ENCODE measurements around the gene BMERB1. TPM values are rescaled to one million over a fixed set of nuclear protein-coding genes. Genes with fewer than 3 reads are reported as not detected.

BMERB1 gene
- total RNA-seq, 1 donor from 2014 or later = 16.1 TPM

DNA sequence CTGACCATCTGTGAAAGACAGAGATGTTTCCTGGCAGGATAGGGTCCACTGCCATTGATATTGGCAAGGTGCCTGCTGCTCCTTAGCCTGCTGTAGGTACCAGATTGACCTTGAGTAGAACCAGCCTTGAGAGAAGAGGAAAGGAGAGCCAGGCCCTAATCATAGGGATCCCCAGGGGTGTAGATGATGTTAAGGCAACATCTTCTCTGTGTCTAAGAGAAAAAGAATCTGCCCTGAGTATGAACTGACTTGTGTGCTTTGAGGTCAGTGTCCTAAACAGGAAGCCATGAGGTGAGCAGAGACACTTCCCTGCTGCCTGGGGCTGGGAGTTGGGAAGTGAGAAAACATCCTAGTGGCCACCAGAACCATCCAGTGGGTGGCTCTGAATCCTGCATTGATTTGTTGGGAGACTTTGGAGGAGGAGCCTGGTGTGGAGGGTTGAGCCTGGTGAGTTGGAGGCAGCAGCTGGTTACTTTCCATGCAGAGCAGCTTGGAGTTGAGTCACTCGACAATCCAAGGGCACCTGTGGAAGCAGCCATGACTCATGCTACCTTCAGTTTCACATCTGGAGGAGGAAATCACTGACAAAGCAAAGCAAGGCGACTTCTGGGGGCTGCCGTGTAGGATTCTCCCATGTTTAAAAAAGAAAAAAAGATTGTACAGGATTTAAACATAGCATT, 47.8 kb downstream of the BMERB1 start:
- Histone ChIP-seq H3K4me3 (no peak overlapping the region), H3K9me3 (no peaks in the 10 kb centered on the region), H3K4me1 (no peaks in the 10 kb centered on the region), H3K27me3 (ENCODE audit: low read depth) (no peaks in the 10 kb centered on the region), H3K27ac (no peak overlapping the region), H3K36me3 (no peaks in the 10 kb centered on the region)
- DNase-seq = no peak
- no peak for TF ChIP-seq CTCF (IDR thresholded peaks at IDR 0.05)
- intact Hi-C loops (cut with DNase I) = no loop called here
- peak; percentile 65 to 76 for ATAC-seq

DNA sequence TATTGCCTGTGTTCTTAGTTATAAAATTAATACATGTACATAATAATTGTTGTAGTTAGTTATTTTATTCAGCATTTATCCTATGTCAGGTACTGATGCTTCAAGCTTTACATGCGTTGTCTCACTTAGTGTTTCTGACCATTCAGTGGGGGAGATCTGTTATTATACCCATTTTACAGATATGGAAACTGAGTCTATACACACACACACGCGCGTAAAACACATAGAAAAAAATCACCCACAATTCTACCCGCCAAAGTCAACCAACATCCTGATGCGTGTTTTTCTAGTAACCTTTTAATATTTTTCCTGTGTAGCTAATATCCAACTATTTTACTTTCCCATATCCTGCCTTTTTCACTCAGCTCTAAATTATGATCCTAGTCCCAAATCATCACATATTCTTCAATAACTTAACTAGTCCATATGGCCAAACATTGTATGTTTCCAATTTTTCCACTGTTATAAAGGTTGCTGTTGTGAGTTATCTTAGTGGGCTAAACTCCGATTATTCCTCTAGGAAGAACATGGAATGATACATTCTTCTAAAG, 48.4 kb downstream of the BMERB1 start:
- H3K36me3 ChIP-seq = no peaks in the 10 kb centered on the region
- no peaks in the 10 kb centered on the region for H3K27me3 ChIP-seq (ENCODE audit: low read depth)
- ATAC-seq = no peak
- intact Hi-C loops (cut with DNase I) = no loop called here
- no peaks in the 10 kb centered on the region for H3K4me1 ChIP-seq
- H3K9me3 ChIP-seq = no peaks in the 10 kb centered on the region
- H3K27ac ChIP-seq = no peak overlapping the region
- H3K4me3 ChIP-seq = no peak overlapping the region
- no peak for TF ChIP-seq CTCF (IDR thresholded peaks at IDR 0.05)
- no peak for DNase-seq

DNA sequence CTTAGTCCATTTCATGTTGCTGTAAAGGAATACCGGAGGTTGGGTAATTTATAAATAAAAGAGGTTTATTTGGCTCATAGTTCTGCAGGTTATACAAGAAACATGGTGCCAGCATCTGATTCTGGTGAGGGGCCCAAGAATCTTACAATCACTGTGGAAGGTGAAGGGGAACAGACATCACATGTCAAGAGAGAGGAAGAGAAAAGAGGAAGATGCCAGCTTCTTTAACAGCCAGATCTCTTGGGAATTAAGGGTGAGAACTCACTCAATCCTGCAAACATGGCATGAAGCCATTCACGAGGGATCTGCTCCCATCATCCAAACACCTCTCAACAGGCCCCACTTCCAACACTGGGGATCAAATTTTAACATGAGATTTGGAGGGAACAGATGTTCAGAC, 49.5 kb downstream of the BMERB1 start:
- H3K4me1 ChIP-seq = no peaks in the 10 kb centered on the region
- no peaks in the 10 kb centered on the region for H3K9me3 ChIP-seq
- no peaks in the 10 kb centered on the region for H3K27me3 ChIP-seq (ENCODE audit: low read depth)
- TF ChIP-seq CTCF (IDR thresholded peaks at IDR 0.05) = no peak
- intact Hi-C loops (cut with DNase I) = no loop called here
- H3K27ac ChIP-seq = no peak overlapping the region
- H3K4me3 ChIP-seq = no peak overlapping the region
- no peaks in the 10 kb centered on the region for H3K36me3 ChIP-seq
- ATAC-seq = no peak
- DNase-seq = no peak

- no peak for DNase-seq
- Histone ChIP-seq H3K4me1 (no peaks in the 10 kb centered on the region), H3K27me3 (ENCODE audit: low read depth) (no peaks in the 10 kb centered on the region), H3K4me3 (no peak overlapping the region), H3K36me3 (no peaks in the 10 kb centered on the region), H3K9me3 (no peaks in the 10 kb centered on the region), H3K27ac (no peak overlapping the region)
- ATAC-seq = no peak
- intact Hi-C loops (cut with DNase I) = no loop called here
- no peak for TF ChIP-seq CTCF (IDR thresholded peaks at IDR 0.05)
Measured at GRCh38 chr16:15484662-15485061, 50.3 kb downstream of the BMERB1 start.

GRCh38 chr16:15485175-15485574, 50.8 kb downstream of the BMERB1 start:
- Histone ChIP-seq H3K4me1 (no peaks in the 10 kb centered on the region), H3K36me3 (no peaks in the 10 kb centered on the region), H3K27ac (no peak overlapping the region), H3K9me3 (no peaks in the 10 kb centered on the region), H3K4me3 (no peak overlapping the region), H3K27me3 (ENCODE audit: low read depth) (no peaks in the 10 kb centered on the region)
- intact Hi-C loops (cut with DNase I) = no loop called here
- DNase-seq (no peak), ATAC-seq (no peak)
- no peak for TF ChIP-seq CTCF (IDR thresholded peaks at IDR 0.05)

Measured in lower lobe of right lung (tissue), 2 donors.